ENCODE data around the gene SNX19.
A peak's percentile ranks its signal among the peaks of the same experiment; 100 is the strongest.

The SNX19 gene

DNA sequence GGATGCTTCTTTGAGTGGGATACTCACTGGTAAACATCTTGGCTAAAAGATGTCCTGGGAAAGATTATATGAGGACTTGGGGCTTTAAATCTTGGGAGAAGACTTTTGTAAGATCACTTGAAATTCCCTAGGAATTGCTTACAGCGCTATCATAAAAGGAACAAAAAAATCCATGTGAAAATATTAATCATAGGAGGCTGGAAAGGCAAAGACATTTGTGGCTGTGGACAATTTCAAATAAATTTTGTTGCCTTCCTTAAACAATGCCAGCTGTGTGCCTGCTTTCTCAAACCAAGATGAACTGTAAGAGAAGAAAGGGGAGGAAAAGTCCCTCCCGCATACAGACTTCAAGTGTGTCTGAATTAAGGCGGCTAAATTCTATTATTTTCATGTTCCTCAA lies 75.6 kb downstream of the SNX19 start:
- no peak for DNase-seq (ENCODE audit: low read depth)
- no peak overlapping the region for H3K4me3 ChIP-seq (ENCODE audit: low read depth, low read length)
- TF ChIP-seq, protein P1, sequence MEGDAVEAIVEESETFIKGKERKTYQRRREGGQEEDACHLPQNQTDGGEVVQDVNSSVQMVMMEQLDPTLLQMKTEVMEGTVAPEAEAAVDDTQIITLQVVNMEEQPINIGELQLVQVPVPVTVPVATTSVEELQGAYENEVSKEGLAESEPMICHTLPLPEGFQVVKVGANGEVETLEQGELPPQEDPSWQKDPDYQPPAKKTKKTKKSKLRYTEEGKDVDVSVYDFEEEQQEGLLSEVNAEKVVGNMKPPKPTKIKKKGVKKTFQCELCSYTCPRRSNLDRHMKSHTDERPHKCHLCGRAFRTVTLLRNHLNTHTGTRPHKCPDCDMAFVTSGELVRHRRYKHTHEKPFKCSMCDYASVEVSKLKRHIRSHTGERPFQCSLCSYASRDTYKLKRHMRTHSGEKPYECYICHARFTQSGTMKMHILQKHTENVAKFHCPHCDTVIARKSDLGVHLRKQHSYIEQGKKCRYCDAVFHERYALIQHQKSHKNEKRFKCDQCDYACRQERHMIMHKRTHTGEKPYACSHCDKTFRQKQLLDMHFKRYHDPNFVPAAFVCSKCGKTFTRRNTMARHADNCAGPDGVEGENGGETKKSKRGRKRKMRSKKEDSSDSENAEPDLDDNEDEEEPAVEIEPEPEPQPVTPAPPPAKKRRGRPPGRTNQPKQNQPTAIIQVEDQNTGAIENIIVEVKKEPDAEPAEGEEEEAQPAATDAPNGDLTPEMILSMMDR (IDR thresholded peaks at IDR 0.05; ENCODE audit: low read depth, low read length, missing control alignments), result no peak
- in situ Hi-C loops (cut with HindIII; ENCODE audit: low sequenced_read_pairs), result no loop called here

DNA sequence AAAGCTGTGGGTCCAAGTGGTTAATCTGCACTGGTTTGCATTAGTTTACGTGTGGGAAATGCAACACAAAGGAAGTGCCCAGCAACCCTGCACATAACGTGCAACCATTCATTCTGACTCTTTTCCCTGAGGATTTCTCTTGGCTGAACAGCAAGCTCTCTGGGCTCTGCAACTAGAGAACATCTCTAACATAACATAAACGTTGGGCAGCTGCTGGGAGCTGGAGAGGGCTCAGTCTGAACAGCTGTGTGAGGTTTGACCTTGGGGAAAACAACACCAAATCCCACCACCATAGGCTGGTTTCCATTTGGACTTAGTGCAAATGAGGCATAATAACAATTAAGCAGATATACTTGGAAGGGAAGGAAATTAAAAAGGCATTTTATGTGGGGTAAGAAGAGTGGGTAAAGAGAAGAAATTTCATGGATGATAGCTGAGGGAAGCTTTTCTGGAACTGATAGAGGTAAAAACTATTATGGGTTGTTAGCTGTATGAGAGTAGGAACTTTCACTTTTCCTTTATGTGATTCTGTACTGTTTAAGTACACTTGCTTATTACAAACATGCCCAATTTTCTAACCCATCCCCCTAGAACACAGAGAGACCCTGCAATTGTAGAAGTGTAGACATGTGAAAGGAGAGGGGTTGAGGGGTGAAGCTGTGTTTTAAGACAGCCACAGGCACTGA lies 76.2 kb downstream of the SNX19 start:
- in situ Hi-C loops (cut with HindIII; ENCODE audit: low sequenced_read_pairs), result no loop called here
- H3K4me3 ChIP-seq (ENCODE audit: low read depth, low read length), result no peak overlapping the region
- TF ChIP-seq, protein P1 (IDR thresholded peaks at IDR 0.05; ENCODE audit: low read depth, low read length, missing control alignments), result no peak
- DNase-seq (ENCODE audit: low read depth), result peak; percentile 24

DNA sequence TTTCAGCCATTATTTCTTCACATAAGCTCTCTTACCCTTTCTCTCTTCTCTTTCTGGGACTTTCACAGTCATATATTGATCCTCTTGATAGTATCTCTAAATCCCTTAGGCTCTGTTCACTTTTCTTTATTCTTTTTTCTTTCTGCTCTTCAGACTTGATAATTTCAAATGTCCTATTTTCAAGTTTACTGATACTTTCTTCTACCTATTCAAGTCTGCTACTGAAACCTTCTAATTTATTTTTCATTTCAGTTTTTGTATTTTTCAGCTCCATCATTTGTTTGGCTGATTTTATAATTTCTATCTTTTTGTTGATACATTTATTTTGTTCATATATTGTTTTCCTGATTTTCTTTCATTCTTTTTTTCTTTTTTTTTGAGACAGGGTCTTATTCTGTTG lies 79.1 kb downstream of the SNX19 start:
- H3K4me3 ChIP-seq (ENCODE audit: low read depth, low read length), result no peak overlapping the region
- in situ Hi-C loops (cut with HindIII; ENCODE audit: low sequenced_read_pairs), result no loop called here
- TF ChIP-seq, protein P1 (IDR thresholded peaks at IDR 0.05; ENCODE audit: low read depth, low read length, missing control alignments), result no peak
- no peak for DNase-seq (ENCODE audit: low read depth)

DNA sequence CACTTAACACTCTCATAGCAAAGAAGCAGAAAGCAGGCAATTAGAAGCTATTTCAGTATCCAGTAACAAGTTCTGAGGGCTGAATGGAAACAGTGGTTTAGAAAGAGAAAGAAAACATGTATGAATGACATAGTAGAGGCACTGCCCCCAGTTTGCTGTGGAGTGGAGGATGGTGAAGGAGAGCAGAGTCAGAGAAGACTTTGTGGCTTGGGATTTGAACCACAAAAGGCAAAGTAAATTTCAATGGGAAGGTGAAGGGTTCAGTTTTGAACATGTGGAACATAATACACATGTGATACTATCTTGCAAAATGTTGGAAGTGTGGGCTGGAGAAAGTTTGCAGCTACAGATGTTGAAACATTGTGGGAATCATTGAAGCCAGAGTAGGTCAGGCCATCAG lies 81.4 kb downstream of the SNX19 start:
- TF ChIP-seq, protein P1 (IDR thresholded peaks at IDR 0.05; ENCODE audit: low read depth, low read length, missing control alignments), result no peak
- in situ Hi-C loops (cut with HindIII; ENCODE audit: low sequenced_read_pairs), result no loop called here
- H3K4me3 ChIP-seq (ENCODE audit: low read depth, low read length), result no peak overlapping the region
- DNase-seq (ENCODE audit: low read depth), result no peak

DNA sequence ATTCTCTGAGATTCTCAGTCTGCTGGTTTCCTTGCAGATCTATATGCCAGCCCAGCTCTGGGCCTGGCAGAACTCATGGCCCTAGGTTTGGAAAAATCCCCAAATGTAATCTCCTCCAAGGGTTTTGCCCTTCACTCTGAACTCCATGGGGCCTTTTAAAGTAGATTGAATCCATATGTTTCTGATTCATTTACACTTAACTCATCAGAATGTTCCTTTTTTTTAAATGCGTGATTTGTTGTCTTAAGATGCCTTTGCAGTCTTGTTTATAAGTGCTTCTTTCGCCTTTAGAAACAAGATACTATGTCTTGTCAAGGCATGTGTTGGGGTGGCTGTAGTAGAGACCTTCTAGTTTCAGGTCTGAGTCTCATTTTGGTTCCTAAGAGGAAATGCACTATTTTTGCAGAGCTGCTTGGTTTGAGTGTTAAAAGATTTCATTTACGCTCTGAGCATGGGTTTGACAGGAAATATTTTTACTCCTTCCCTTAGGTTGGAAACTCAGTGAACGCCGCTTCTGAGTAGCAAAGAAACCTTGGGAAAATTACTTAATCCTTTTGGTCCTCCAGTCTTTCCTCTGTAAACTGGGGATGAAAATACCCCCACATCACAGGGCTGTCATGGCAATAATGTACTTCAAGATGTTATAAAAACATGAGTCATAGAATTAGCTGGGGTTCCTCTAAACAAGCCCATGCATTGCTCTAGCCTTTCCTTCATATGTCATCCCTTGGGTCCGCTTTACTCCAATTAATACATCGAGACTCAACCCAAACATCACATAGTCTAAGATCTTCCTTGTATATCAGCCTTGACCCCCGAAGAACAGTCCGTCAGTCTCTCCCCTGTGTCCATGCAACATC lies 83.5 kb downstream of the SNX19 start:
- no peak overlapping the region for H3K4me3 ChIP-seq (ENCODE audit: low read depth, low read length)
- TF ChIP-seq, protein P1 (IDR thresholded peaks at IDR 0.05; ENCODE audit: low read depth, low read length, missing control alignments), result no peak
- in situ Hi-C loops (cut with HindIII; ENCODE audit: low sequenced_read_pairs), result no loop called here
- no peak for DNase-seq (ENCODE audit: low read depth)

DNA sequence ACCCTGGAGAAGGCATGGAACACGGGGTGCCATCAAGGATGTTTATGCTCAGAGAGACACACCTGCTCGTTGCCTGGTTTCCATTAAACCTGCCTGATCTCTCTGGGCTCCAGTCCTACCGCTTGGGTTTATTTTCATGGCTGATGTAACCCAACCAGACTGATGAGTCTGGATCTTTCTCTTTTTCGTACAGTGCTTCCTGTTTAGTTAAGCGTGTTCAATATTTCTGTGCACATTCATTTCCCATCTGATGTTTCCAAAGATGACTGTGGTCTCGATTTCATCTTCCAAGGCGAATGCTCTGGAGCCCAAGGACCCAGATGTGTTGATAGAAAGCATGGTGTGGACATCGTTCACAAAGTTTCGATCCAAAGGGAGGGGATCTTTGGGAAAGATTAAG lies 84.3 kb downstream of the SNX19 start:
- in situ Hi-C loops (cut with HindIII; ENCODE audit: low sequenced_read_pairs), result no loop called here
- H3K4me3 ChIP-seq (ENCODE audit: low read depth, low read length), result no peak overlapping the region
- TF ChIP-seq, protein P1 (IDR thresholded peaks at IDR 0.05; ENCODE audit: low read depth, low read length, missing control alignments), result no peak
- no peak for DNase-seq (ENCODE audit: low read depth)
